GM12865 (cell line): ENCODE measurements around the gene KLHL29.

Source experiments
- DNase-seq: peaks from one replicate; pipeline ENCODE4 v3.0.0; 2010; ENCODE audit warnings: low read depth
- H3K4me3 ChIP-seq: 2 replicates; pipeline ENCODE4 v1.5.1; 2011; ENCODE audit warnings: mild to moderate bottlenecking, low read depth, low read length, control low read depth
- CTCF ChIP-seq: IDR thresholded peaks from 2 replicates; pipeline ENCODE4 v1.5.1; 2011; ENCODE audit warnings: low read length, control low read depth, low read depth, inconsistent platforms; ENCODE audit not compliant: insufficient read depth; ENCODE audit errors: missing control alignments

KLHL29 gene

GRCh38 chr2:23509103-23509502 lies 124.1 kb downstream of the KLHL29 start:
- TF ChIP-seq CTCF = no peak
- H3K4me3 ChIP-seq = no peak overlapping the region
- DNase-seq = no peak

- H3K4me3 ChIP-seq = no peak overlapping the region
- no peak for DNase-seq
- TF ChIP-seq CTCF = no peak
Measured at GRCh38 chr2:23509596-23510292, 124.8 kb downstream of the KLHL29 start.

- no peak overlapping the region for H3K4me3 ChIP-seq
- no peak for TF ChIP-seq CTCF
- no peak for DNase-seq
Measured at GRCh38 chr2:23510471-23510870, 125.5 kb downstream of the KLHL29 start.

GRCh38 chr2:23512778-23513177 lies 127.8 kb downstream of the KLHL29 start:
- H3K4me3 ChIP-seq = no peak overlapping the region
- no peak for TF ChIP-seq CTCF
- no peak for DNase-seq

GRCh38 chr2:23513245-23513871 lies 128.4 kb downstream of the KLHL29 start:
- no peak for TF ChIP-seq CTCF
- H3K4me3 ChIP-seq = no peak overlapping the region
- DNase-seq = no peak

GRCh38 chr2:23513872-23514793 lies 129.2 kb downstream of the KLHL29 start:
- no peak overlapping the region for H3K4me3 ChIP-seq
- TF ChIP-seq CTCF = no peak
- no peak for DNase-seq
